Upper lobe of left lung (tissue), 4 donors: ENCODE results near the gene ABCA13.

Experiments used
- CTCF ChIP-seq, 6 experiments: fragments of 450-650 bp in 4 of 6; fragments of 200-600 bp in 2 of 6; sonication (generic) in 2 of 6; IDR thresholded peaks; one replicate each; pipeline ENCODE4 v1.5.1; 2016 to 2019; ENCODE audit warnings: antibody characterized with exemption in 6 of 6
- EP300 ChIP-seq, 4 donors: sonication (generic); formaldehyde crosslinking; IDR thresholded peaks; one replicate each; pipeline ENCODE4 v1.5.1; 2017; ENCODE audit warnings: antibody characterized with exemption in 4 of 4, control low read depth in 2 of 4
- POLR2A ChIP-seq, 4 donors: fragments of 450-650 bp; IDR thresholded peaks; one replicate each; pipeline ENCODE4 v1.5.1; 2016 to 2017; ENCODE audit warnings: antibody characterized with exemption in 4 of 4, mild to moderate bottlenecking in 2 of 4
- POLR2AphosphoS5 ChIP-seq, 2 donors: sonication (generic); formaldehyde crosslinking; IDR thresholded peaks; one replicate each; pipeline ENCODE4 v1.5.1; 2017; ENCODE audit warnings: antibody characterized with exemption in 2 of 2

- TF ChIP-seq CTCF (IDR thresholded peaks at IDR 0.05) (no peak), POLR2A (IDR thresholded peaks at IDR 0.05) (no peak), POLR2AphosphoS5 (IDR thresholded peaks at IDR 0.05) (no peak), EP300 (IDR thresholded peaks at IDR 0.05) (no peak)
Observed at GRCh38 chr7:48452218-48452617, 281.0 kb downstream of the ABCA13 start.
